Gastrocnemius medialis (tissue), 4 donors: ENCODE data around the gene ESYT2.

Experiments
- CTCF ChIP-seq, 5 experiments: fragments of 450-650 bp in 3 of 5; fragments of 200-600 bp in 2 of 5; sonication (generic) in 2 of 5; IDR thresholded peaks in 4 of 5; conservative IDR thresholded peaks in 1 of 5; 1 replicate in 4 of 5; 2 replicates in 1 of 5; pipeline ENCODE4 v1.5.1; 2016 to 2019; ENCODE audit warnings: antibody characterized with exemption in 5 of 5, mild to moderate bottlenecking in 3 of 5, moderate library complexity in 3 of 5
- POLR2A ChIP-seq, 2 donors: fragments of 450-650 bp; IDR thresholded peaks; one replicate each; pipeline ENCODE4 v1.6.1; 2017; ENCODE audit warnings: antibody characterized with exemption in 2 of 2, mild to moderate bottlenecking in 2 of 2, moderate library complexity in 2 of 2

- TF ChIP-seq POLR2A (IDR thresholded peaks at IDR 0.05) (no peak), CTCF (IDR thresholded peaks at IDR 0.05 in 4 of 5, conservative IDR thresholded peaks at IDR 0.05 in 1 of 5) (no peak)
These were observed 134.3 kb downstream of the ESYT2 start for GRCh38 chr7:158695056-158695455.
